ENCODE measurements around the gene TICAM2. TPM values are rescaled to one million over a fixed set of nuclear protein-coding genes. Genes with fewer than 3 reads are reported as not detected.

Gene TICAM2
- total RNA-seq, 4 donors from 2014 or later, result 0.59 to 1.3 (median 0.78) TPM

DNA sequence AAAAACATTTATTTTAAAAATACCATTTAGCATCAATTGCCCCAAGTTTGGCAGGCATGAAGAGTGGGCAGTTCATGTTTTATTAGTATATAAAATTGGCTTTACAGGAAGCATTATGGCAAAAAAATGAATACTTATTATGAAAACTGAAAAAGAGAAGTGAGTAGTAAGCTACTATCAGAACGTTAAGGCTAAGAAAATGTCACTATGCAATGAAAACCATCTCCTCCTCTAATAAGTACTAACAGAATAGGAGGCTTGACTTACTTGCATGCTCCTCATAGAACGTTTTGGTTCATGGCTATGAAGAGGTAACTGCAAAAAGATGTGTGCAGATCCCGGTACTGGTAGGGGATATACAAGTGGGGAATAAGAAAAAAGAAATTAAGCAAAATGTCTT lies 23.6 kb downstream of the TICAM2 start:
- intact Hi-C loops (cut with DNase I; ENCODE audit: low total_unique reads), result no loop called here
- ATAC-seq (no peak), DNase-seq (no peak)
- TF ChIP-seq, protein P1, sequence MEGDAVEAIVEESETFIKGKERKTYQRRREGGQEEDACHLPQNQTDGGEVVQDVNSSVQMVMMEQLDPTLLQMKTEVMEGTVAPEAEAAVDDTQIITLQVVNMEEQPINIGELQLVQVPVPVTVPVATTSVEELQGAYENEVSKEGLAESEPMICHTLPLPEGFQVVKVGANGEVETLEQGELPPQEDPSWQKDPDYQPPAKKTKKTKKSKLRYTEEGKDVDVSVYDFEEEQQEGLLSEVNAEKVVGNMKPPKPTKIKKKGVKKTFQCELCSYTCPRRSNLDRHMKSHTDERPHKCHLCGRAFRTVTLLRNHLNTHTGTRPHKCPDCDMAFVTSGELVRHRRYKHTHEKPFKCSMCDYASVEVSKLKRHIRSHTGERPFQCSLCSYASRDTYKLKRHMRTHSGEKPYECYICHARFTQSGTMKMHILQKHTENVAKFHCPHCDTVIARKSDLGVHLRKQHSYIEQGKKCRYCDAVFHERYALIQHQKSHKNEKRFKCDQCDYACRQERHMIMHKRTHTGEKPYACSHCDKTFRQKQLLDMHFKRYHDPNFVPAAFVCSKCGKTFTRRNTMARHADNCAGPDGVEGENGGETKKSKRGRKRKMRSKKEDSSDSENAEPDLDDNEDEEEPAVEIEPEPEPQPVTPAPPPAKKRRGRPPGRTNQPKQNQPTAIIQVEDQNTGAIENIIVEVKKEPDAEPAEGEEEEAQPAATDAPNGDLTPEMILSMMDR (IDR thresholded peaks at IDR 0.05 in 4 of 5, conservative IDR thresholded peaks at IDR 0.05 in 1 of 5), result no peak
- TF ChIP-seq POLR2A (IDR thresholded peaks at IDR 0.05), result no peak
- Histone ChIP-seq H3K9me3 (no peaks in the 10 kb centered on the region), H3K4me3 (no peak overlapping the region), H3K4me1 (peaks cover 0 to 8% of the 10 kb centered on the region in 2 donors), H3K36me3 (no peaks in the 10 kb centered on the region), H3K27me3 (no peaks in the 10 kb centered on the region), H3K27ac (no peak overlapping the region)
- in situ Hi-C loops (cut with MboI; ENCODE audit: low sequenced_read_pairs in 4 of 4), result loop anchor here in 1 of 4 donors (5.0 kb wide), 1 partner anchor 266 kb away; no protein-coding TSS in a partner anchor

DNA sequence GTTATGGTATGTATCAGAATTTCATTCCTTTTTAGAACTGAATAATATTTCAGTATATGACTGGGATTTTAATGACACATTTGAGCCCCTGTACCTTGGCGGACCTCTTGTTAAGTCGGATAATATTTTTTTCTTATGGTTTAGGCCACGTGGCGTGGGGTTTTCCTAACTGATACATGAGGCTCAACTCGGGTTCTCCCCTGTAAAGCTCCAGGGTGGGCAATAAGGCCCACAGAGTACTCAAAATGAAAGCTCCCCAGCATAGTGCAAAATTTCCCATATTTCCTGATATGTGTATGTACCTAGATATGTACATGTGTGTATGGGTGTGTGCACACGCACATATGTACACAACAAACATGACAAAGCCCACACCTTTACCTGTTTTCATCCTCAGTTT lies 24.5 kb downstream of the TICAM2 start:
- Histone ChIP-seq H3K27ac (no peak overlapping the region), H3K36me3 (no peaks in the 10 kb centered on the region), H3K27me3 (no peaks in the 10 kb centered on the region), H3K4me1 (peaks cover 6 to 8% of the 10 kb centered on the region in 2 donors), H3K9me3 (no peaks in the 10 kb centered on the region), H3K4me3 (no peak overlapping the region)
- no peak for DNase-seq
- in situ Hi-C loops (cut with MboI; ENCODE audit: low sequenced_read_pairs in 4 of 4), result loop anchor here in 1 of 4 donors (5.0 kb wide), 1 partner anchor 265 kb away; no protein-coding TSS in a partner anchor
- intact Hi-C loops (cut with DNase I; ENCODE audit: low total_unique reads), result no loop called here
- ATAC-seq, result no peak
- TF ChIP-seq, protein P1 (IDR thresholded peaks at IDR 0.05 in 4 of 5, conservative IDR thresholded peaks at IDR 0.05 in 1 of 5), result no peak
- TF ChIP-seq POLR2A (IDR thresholded peaks at IDR 0.05), result no peak

DNA sequence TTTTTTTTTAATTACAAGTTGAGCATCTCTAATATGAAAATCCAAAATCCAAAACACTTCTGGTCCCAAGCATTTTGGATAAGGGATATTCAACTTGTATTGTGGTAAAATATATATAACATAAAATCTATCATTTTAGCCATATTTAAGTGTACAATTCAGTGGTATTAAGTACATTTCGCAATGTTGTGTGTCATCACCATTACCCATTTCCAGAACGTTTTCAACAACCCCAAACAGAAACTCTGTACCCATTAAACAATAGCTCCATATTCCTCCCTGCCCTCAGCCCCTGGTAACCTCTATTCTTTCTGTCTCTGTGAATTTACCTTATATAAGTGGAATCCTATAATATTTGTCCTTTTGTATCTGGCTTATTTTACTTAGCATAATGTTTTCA lies 24.9 kb downstream of the TICAM2 start:
- intact Hi-C loops (cut with DNase I; ENCODE audit: low total_unique reads) (no loop called here), in situ Hi-C loops (cut with MboI; ENCODE audit: low sequenced_read_pairs in 4 of 4) (loop anchor here in 1 of 4 donors (5.0 kb wide), 1 partner anchor 265 kb away; no protein-coding TSS in a partner anchor)
- DNase-seq, result no peak
- no peak for TF ChIP-seq POLR2A (IDR thresholded peaks at IDR 0.05)
- TF ChIP-seq, protein P1 (IDR thresholded peaks at IDR 0.05 in 4 of 5, conservative IDR thresholded peaks at IDR 0.05 in 1 of 5), result no peak
- no peak for ATAC-seq
- no peaks in the 10 kb centered on the region for H3K27me3 ChIP-seq
- no peaks in the 10 kb centered on the region for H3K36me3 ChIP-seq
- H3K4me1 ChIP-seq, result peaks cover 8 to 10% of the 10 kb centered on the region in 2 donors
- no peaks in the 10 kb centered on the region for H3K9me3 ChIP-seq
- H3K4me3 ChIP-seq, result no peak overlapping the region
- H3K27ac ChIP-seq, result no peak overlapping the region

DNA sequence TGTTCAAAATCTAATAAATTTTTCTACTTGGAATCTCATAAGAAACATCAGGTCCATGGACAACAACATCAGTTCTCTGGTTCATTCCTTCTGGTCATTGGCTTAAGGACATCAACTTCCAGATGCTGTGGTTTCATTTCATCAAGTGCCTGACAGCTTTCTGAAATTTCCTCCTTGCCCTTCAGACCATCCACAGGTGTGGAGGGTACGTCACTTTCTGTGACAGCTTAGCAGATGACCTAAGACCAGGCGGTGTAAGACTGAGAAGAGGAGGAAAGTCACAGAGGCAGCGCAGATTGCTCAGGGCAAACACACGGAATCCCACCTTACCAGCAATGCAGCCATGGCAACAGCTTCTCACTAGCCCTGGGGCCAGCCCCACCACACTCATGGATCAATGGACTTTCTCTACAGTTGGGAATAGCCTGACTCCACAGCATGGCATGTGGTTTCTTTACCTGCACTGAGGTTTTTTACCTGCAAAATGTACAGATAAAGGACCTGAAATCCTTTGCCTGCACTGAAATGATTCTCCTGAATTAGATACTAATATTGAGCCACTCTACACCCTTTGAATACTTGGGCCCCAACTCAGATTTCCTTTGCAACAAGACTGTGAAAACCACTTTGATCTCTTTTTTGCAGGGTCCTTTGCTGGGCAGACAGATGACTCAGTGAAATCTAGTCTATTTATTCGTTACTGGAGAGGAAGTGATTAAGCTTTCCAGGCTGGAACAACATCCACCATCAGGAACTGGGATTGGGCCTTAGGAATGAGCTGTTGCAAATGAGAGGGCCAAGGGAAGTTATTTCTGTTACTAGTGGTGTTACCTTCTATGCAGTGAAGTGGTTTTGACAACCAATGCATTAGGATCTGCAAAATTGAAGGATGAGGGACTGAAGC lies 26.9 kb downstream of the TICAM2 start:
- Histone ChIP-seq H3K36me3 (no peaks in the 10 kb centered on the region), H3K27me3 (no peaks in the 10 kb centered on the region), H3K9me3 (no peaks in the 10 kb centered on the region), H3K4me1 (peaks cover 14 to 21% of the 10 kb centered on the region in 2 donors), H3K27ac (no peak overlapping the region), H3K4me3 (no peak overlapping the region)
- no peak for TF ChIP-seq POLR2A (IDR thresholded peaks at IDR 0.05)
- TF ChIP-seq, protein P1 (IDR thresholded peaks at IDR 0.05 in 4 of 5, conservative IDR thresholded peaks at IDR 0.05 in 1 of 5), result no peak
- ATAC-seq, result no peak
- no peak for DNase-seq
- in situ Hi-C loops (cut with MboI; ENCODE audit: low sequenced_read_pairs in 4 of 4) (loop anchor here in 1 of 4 donors (5.0 kb wide), 1 partner anchor 263 kb away; no protein-coding TSS in a partner anchor), intact Hi-C loops (cut with DNase I; ENCODE audit: low total_unique reads) (no loop called here)

All from gastrocnemius medialis (tissue), 4 donors.